Measurements from ENCODE around the gene SVIL.

SVIL gene

DNA sequence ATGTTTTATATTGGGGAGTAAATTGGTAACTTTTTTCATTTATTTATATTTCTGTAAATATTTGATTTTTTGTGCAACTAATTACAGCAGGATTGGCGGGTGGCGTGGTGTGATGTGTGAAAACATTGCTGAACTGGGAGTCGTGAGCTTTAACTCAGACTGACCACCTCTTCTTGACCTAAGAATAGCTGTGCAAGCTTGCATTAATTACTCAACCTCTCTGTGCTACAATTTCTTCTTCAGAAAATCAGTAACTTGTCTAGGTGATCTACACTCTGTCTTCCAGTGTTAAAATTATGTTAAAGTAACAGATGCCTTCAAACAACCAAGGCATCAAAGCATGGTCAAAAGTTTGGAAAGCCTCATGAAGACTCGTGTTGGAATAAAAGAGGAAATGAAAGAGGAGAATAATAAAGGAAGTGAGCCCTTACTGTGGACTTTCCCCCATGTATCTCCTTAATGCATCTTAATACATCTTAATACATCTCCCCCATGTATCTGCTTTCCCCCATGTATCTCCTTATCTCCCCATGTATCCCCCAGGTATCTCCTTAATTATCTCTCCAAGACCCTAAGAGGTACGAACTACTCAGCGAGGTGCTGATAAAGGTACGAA lies 71.2 kb downstream of the SVIL start:
- TF ChIP-seq ZBTB7A (IDR thresholded peaks at IDR 0.05; ENCODE audit: low read depth) (no peak), NFIC (IDR thresholded peaks at IDR 0.05) (no peak)

DNA sequence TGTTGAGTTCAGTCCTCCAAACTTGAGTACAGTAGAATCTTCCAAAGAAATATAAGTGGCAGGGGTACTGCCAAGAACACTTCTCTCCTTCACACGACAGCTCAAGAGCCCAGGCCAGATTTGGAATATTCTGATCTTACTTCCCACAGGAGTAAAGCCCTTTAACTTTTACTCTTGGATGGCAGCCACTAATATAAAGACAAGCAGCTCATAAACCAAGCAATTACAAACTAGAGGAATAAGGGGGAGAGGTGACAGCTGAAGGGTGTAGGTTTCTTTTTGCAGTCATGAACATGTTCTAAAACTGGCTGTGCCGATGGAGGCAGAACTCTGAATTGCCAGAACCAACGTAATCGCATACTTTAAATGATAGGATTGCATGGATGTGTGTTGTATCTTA lies 74.8 kb downstream of the SVIL start:
- TF ChIP-seq TAF1 (IDR thresholded peaks at IDR 0.05; ENCODE audit: low read depth) (no peak), NFIC (IDR thresholded peaks at IDR 0.05) (no peak), EP300 (IDR thresholded peaks at IDR 0.05; ENCODE audit: borderline replicate concordance) (no peak), FOXM1 (IDR thresholded peaks at IDR 0.05; ENCODE audit: borderline replicate concordance, low read depth) (no peak), TCF12 (IDR thresholded peaks at IDR 0.05; ENCODE audit: low read depth) (no peak), EGR1 (IDR thresholded peaks at IDR 0.05) (no peak), CREB1 (IDR thresholded peaks at IDR 0.05; ENCODE audit: low read depth) (no peak), YY1 (IDR thresholded peaks at IDR 0.05; ENCODE audit: low read depth) (no peak), ZBTB7A (IDR thresholded peaks at IDR 0.05; ENCODE audit: low read depth) (no peak), RAD21 (IDR thresholded peaks at IDR 0.05; ENCODE audit: low read depth) (no peak), TEAD4 (IDR thresholded peaks at IDR 0.05) (no peak), CEBPB (IDR thresholded peaks at IDR 0.05) (no peak), USF1 (IDR thresholded peaks at IDR 0.05) (no peak)
- TF ChIP-seq, protein P1, sequence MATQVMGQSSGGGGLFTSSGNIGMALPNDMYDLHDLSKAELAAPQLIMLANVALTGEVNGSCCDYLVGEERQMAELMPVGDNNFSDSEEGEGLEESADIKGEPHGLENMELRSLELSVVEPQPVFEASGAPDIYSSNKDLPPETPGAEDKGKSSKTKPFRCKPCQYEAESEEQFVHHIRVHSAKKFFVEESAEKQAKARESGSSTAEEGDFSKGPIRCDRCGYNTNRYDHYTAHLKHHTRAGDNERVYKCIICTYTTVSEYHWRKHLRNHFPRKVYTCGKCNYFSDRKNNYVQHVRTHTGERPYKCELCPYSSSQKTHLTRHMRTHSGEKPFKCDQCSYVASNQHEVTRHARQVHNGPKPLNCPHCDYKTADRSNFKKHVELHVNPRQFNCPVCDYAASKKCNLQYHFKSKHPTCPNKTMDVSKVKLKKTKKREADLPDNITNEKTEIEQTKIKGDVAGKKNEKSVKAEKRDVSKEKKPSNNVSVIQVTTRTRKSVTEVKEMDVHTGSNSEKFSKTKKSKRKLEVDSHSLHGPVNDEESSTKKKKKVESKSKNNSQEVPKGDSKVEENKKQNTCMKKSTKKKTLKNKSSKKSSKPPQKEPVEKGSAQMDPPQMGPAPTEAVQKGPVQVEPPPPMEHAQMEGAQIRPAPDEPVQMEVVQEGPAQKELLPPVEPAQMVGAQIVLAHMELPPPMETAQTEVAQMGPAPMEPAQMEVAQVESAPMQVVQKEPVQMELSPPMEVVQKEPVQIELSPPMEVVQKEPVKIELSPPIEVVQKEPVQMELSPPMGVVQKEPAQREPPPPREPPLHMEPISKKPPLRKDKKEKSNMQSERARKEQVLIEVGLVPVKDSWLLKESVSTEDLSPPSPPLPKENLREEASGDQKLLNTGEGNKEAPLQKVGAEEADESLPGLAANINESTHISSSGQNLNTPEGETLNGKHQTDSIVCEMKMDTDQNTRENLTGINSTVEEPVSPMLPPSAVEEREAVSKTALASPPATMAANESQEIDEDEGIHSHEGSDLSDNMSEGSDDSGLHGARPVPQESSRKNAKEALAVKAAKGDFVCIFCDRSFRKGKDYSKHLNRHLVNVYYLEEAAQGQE (IDR thresholded peaks at IDR 0.05; ENCODE audit: low read depth), result no peak
- TF ChIP-seq, protein P2, sequence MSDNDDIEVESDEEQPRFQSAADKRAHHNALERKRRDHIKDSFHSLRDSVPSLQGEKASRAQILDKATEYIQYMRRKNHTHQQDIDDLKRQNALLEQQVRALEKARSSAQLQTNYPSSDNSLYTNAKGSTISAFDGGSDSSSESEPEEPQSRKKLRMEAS (IDR thresholded peaks at IDR 0.05), result no peak

- TF ChIP-seq RAD21 (IDR thresholded peaks at IDR 0.05; ENCODE audit: low read depth), result no peak
- no peak for TF ChIP-seq YY1 (IDR thresholded peaks at IDR 0.05; ENCODE audit: low read depth)
- no peak for TF ChIP-seq CREB1 (IDR thresholded peaks at IDR 0.05; ENCODE audit: low read depth)
- TF ChIP-seq, protein P2 (IDR thresholded peaks at IDR 0.05), result no peak
- no peak for TF ChIP-seq TCF12 (IDR thresholded peaks at IDR 0.05; ENCODE audit: low read depth)
- no peak for TF ChIP-seq USF1 (IDR thresholded peaks at IDR 0.05)
- TF ChIP-seq FOXM1 (IDR thresholded peaks at IDR 0.05; ENCODE audit: borderline replicate concordance, low read depth), result no peak
- no peak for TF ChIP-seq ZBTB7A (IDR thresholded peaks at IDR 0.05; ENCODE audit: low read depth)
- TF ChIP-seq TEAD4 (IDR thresholded peaks at IDR 0.05), result no peak
- no peak for TF ChIP-seq NFIC (IDR thresholded peaks at IDR 0.05)
- TF ChIP-seq CEBPB (IDR thresholded peaks at IDR 0.05), result no peak
- no peak for TF ChIP-seq TAF1 (IDR thresholded peaks at IDR 0.05; ENCODE audit: low read depth)
- TF ChIP-seq, protein P1 (IDR thresholded peaks at IDR 0.05; ENCODE audit: low read depth), result no peak
- no peak for TF ChIP-seq EP300 (IDR thresholded peaks at IDR 0.05; ENCODE audit: borderline replicate concordance)
- no peak for TF ChIP-seq EGR1 (IDR thresholded peaks at IDR 0.05)
Measured at GRCh38 chr10:29557665-29558064, 77.1 kb downstream of the SVIL start.

- TF ChIP-seq NFIC (IDR thresholded peaks at IDR 0.05), result no peak
Measured at GRCh38 chr10:29555746-29556481, 78.9 kb downstream of the SVIL start.

GRCh38 chr10:29555091-29555745 lies 79.6 kb downstream of the SVIL start:
- TF ChIP-seq ZBTB7A (IDR thresholded peaks at IDR 0.05; ENCODE audit: low read depth), result no peak
- no peak for TF ChIP-seq USF1 (IDR thresholded peaks at IDR 0.05)
- no peak for TF ChIP-seq TCF12 (IDR thresholded peaks at IDR 0.05; ENCODE audit: low read depth)
- TF ChIP-seq EP300 (IDR thresholded peaks at IDR 0.05; ENCODE audit: borderline replicate concordance), result no peak
- TF ChIP-seq TAF1 (IDR thresholded peaks at IDR 0.05; ENCODE audit: low read depth), result no peak
- no peak for TF ChIP-seq CEBPB (IDR thresholded peaks at IDR 0.05)
- no peak for TF ChIP-seq EGR1 (IDR thresholded peaks at IDR 0.05)
- TF ChIP-seq RAD21 (IDR thresholded peaks at IDR 0.05; ENCODE audit: low read depth), result no peak
- no peak for TF ChIP-seq YY1 (IDR thresholded peaks at IDR 0.05; ENCODE audit: low read depth)
- TF ChIP-seq, protein P1 (IDR thresholded peaks at IDR 0.05; ENCODE audit: low read depth), result no peak
- TF ChIP-seq, protein P2 (IDR thresholded peaks at IDR 0.05), result no peak
- TF ChIP-seq FOXM1 (IDR thresholded peaks at IDR 0.05; ENCODE audit: borderline replicate concordance, low read depth), result no peak
- TF ChIP-seq NFIC (IDR thresholded peaks at IDR 0.05), result no peak
- no peak for TF ChIP-seq TEAD4 (IDR thresholded peaks at IDR 0.05)
- no peak for TF ChIP-seq CREB1 (IDR thresholded peaks at IDR 0.05; ENCODE audit: low read depth)
